Spinal cord (tissue), 10 donors: Measurements from ENCODE around the gene CLEC16A. TPM values are rescaled to one million over a fixed set of nuclear protein-coding genes. Genes with fewer than 3 reads are reported as not detected.

Experiments
- DNase-seq, 6 donors: peaks; one replicate each; pipeline versions ENCODE4 v3.0.0 to v3.0.0-alpha.2; 2013 to 2015; ENCODE audit warnings: low spot score in 6 of 6, low read depth in 4 of 6
- H3K27ac ChIP-seq: one replicate; pipeline ENCODE4 v1.5.1; 2013; ENCODE audit warnings: low read depth, low read length, control low read depth
- H3K27me3 ChIP-seq: one replicate; pipeline ENCODE4 v1.6.1; 2013; ENCODE audit warnings: low read length; ENCODE audit not compliant: control insufficient read depth, insufficient read depth
- H3K36me3 ChIP-seq: one replicate; pipeline ENCODE4 v1.6.1; 2013; ENCODE audit warnings: low read length; ENCODE audit not compliant: control insufficient read depth, insufficient read depth
- H3K4me1 ChIP-seq: one replicate; pipeline ENCODE4 v1.6.1; 2013; ENCODE audit warnings: low read length; ENCODE audit not compliant: control insufficient read depth, insufficient read depth
- H3K4me3 ChIP-seq: one replicate; pipeline ENCODE4 v1.5.1; 2013; ENCODE audit warnings: low read depth, low read length, control low read depth
- H3K9me3 ChIP-seq: one replicate; pipeline ENCODE4 v1.6.1; 2013; ENCODE audit warnings: low read length; ENCODE audit not compliant: control insufficient read depth, insufficient read depth
- WGBS: methylation state at CpG from one replicate; pipeline ENCODE4 v1.1.5; 2013; ENCODE audit warnings: missing lambda C conversion rate; ENCODE audit not compliant: insufficient coverage; 5-methylcytosine and 5-hydroxymethylcytosine counted together
- polyA plus RNA-seq, 2 donors: library from polyadenylated mRNA; unstranded; fragments of 120-200 nt; gene quantifications; one replicate each; pipeline ENCODE4 v1.2.1, GENCODE V29; 2013; ENCODE audit not compliant: insufficient read length in 2 of 2
- total RNA-seq, 2 donors: library from RNA; depleted of rRNA in 1 of 2; stranded (reverse); fragments of 120-200 nt in 1 of 2; fragments of >200 nt in 1 of 2; gene quantifications; one replicate each; pipeline versions ENCODE4 v1.2.3 to v1.2.4, GENCODE V29; 2013 to 2014
- donor health status: healthy.

CLEC16A gene
- total and polyA plus RNA-seq, 4 donors, result 19.5 to 38.4 (median 25.1) TPM

- Histone ChIP-seq H3K4me3 (no peak overlapping the region), H3K27me3 (no peaks in the 10 kb centered on the region), H3K9me3 (no peaks in the 10 kb centered on the region), H3K36me3 (peaks cover 34% of the 10 kb centered on the region), H3K27ac (no peak overlapping the region), H3K4me1 (peaks cover 4% of the 10 kb centered on the region)
- DNase-seq, result peak in 1 of 6 donors; percentile 46
- WGBS, result 39% methylated on average over 7 of the region's 7 CpGs
Measured at GRCh38 chr16:11032922-11033291, 88.5 kb downstream of the CLEC16A start.

DNA sequence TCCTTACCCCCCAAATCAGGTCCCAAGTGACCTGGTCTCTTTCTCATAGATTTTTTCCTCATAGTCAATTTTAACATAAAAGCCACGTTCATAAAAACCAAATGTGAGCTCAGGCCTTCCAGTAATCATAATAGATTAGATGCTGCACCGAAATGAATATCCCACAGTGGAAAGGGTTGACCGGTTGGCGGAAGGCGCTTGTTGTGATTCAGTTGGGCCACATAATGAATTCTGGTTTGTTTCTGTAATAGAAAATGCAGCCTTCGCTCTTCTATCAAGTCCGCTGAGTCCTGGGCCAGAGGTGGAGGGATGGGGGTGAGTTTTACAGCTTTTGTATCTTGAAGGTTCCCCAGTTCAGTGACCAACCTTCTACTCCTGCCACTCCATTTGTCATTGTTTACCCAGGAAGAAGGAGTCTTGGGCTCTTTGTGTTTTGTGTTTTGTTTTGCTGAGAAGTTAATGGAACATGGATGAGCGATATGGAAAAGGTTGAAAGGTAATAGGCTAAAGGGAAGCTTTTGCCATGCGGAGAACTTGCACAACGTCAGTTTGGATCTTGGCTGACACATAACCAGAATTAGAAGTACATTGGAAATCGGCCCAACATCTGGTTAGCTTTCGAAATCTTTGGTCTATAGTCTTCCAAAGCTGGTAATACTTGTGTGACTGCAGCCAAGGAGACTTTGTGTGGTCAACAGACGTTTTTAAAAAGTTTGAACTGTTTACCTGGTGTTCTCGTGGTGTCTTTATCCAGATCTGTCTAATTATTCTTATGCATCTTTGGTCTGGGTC, 89.5 kb downstream of the CLEC16A start:
- H3K27me3 ChIP-seq, result no peaks in the 10 kb centered on the region
- H3K4me1 ChIP-seq, result peaks cover 4% of the 10 kb centered on the region
- no peak overlapping the region for H3K4me3 ChIP-seq
- no peaks in the 10 kb centered on the region for H3K9me3 ChIP-seq
- 96% methylated on average over 9 of the region's 14 CpGs for WGBS
- H3K27ac ChIP-seq, result no peak overlapping the region
- peaks cover 35% of the 10 kb centered on the region for H3K36me3 ChIP-seq
- no peak for DNase-seq

DNA sequence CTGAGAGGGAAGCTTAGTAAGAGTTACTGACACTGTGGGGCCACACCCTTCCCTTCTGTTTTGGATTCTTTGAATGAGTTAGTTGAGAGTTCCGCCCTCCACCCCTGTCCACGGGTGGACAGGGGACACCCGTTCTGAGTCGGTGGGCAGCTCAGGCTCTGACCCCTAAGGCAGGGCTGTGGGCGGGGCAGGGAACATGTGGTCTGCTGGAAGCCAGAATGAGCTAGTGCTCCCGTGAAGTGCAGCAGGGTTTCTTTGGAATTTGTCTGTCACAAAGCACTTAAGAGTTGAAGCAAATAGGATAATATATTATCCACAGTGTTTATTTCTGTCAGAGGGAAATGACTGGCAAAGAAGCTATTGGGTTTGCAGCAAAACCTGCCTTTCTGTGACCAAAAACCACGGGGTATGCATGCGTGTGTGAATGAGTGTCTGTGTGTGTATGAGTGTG, 90.1 kb downstream of the CLEC16A start:
- peaks cover 4% of the 10 kb centered on the region for H3K4me1 ChIP-seq
- DNase-seq, result no peak
- H3K4me3 ChIP-seq, result no peak overlapping the region
- WGBS, result 72% methylated on average over 6 of the region's 8 CpGs
- H3K27me3 ChIP-seq, result no peaks in the 10 kb centered on the region
- peaks cover 37% of the 10 kb centered on the region for H3K36me3 ChIP-seq
- no peak overlapping the region for H3K27ac ChIP-seq
- no peaks in the 10 kb centered on the region for H3K9me3 ChIP-seq

GRCh38 chr16:11035096-11035495, 90.7 kb downstream of the CLEC16A start:
- peaks cover 4% of the 10 kb centered on the region for H3K4me1 ChIP-seq
- H3K4me3 ChIP-seq, result no peak overlapping the region
- WGBS, result no CpG with 5 or more reads among the region's 5 CpGs
- H3K27ac ChIP-seq, result no peak overlapping the region
- DNase-seq, result no peak
- no peaks in the 10 kb centered on the region for H3K9me3 ChIP-seq
- H3K36me3 ChIP-seq, result peaks cover 43% of the 10 kb centered on the region
- no peaks in the 10 kb centered on the region for H3K27me3 ChIP-seq

- peaks cover 50% of the 10 kb centered on the region for H3K36me3 ChIP-seq
- H3K27me3 ChIP-seq, result no peaks in the 10 kb centered on the region
- WGBS, result 84% methylated on average over 5 of the region's 6 CpGs
- DNase-seq, result no peak
- no peak overlapping the region for H3K27ac ChIP-seq
- H3K4me1 ChIP-seq, result peaks cover 4% of the 10 kb centered on the region
- H3K4me3 ChIP-seq, result no peak overlapping the region
- no peaks in the 10 kb centered on the region for H3K9me3 ChIP-seq
Measured at GRCh38 chr16:11036040-11036439, 91.7 kb downstream of the CLEC16A start.

DNA sequence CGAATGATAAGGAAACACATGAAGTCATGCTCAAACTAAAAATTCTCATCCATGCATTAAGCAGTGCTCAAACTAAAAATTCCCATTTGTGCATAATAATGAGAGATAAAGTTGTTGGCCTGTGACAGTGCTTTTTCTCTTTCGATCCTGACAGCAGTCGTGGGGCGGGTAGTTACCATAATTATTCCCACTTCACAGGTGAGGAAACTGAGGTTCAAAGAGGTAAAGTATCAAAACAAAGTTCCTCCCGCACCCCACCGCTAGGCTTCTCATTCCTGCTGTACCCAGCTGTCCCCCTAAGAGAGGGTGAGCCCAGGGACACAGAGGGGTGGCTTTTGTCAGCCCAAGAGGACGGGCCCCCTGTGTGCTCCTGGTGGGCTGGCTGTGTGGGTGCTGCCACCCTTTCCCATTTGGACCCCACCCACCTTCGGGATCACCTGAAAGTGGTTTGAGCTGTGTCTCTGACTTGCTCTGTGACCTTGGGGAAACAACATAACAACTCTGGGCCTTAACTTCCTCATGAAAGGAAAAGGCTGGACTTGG, 92.6 kb downstream of the CLEC16A start:
- Histone ChIP-seq H3K36me3 (peaks cover 53% of the 10 kb centered on the region), H3K27me3 (no peaks in the 10 kb centered on the region), H3K9me3 (no peaks in the 10 kb centered on the region), H3K27ac (no peak overlapping the region), H3K4me1 (peaks cover 4% of the 10 kb centered on the region), H3K4me3 (no peak overlapping the region)
- WGBS, result 94% methylated on average over 2 of the region's 8 CpGs
- DNase-seq, result no peak

GRCh38 chr16:11038305-11038704, 93.9 kb downstream of the CLEC16A start:
- no CpG with 5 or more reads among the region's 4 CpGs for WGBS
- H3K27ac ChIP-seq, result no peak overlapping the region

DNA sequence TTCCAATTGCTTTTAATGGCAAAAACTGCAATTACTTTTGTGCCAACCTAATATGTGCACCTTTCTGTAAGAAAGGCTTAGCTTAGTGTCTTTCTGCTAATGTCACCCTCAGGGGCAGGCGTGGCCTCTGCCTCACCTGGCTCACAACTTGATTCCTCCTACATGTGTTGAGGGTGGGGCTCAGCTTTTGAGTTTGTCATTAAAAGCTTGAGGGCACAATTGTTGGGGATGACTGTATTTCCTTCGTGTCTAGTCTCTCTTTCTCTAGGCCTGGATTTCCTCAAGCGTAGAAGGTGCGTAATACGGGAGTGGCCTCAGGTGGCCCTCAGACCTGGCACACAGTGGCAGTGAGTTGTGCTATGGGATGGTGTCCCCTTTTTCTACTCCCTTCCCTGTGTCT, 94.4 kb downstream of the CLEC16A start:
- Histone ChIP-seq H3K27ac (no peak overlapping the region), H3K27me3 (no peaks in the 10 kb centered on the region), H3K9me3 (no peaks in the 10 kb centered on the region), H3K4me3 (no peak overlapping the region), H3K36me3 (peaks cover 49% of the 10 kb centered on the region), H3K4me1 (no peaks in the 10 kb centered on the region)
- DNase-seq, result no peak
- no CpG with 5 or more reads among the region's 5 CpGs for WGBS

More at GRCh38 chr16:11038305-11038704, 93.9 kb downstream of the CLEC16A start:
- Histone ChIP-seq H3K9me3 (no peaks in the 10 kb centered on the region), H3K27me3 (no peaks in the 10 kb centered on the region), H3K4me1 (peaks cover 2% of the 10 kb centered on the region), H3K4me3 (no peak overlapping the region), H3K36me3 (peaks cover 50% of the 10 kb centered on the region)
- no peak for DNase-seq

- Histone ChIP-seq H3K4me3 (no peak overlapping the region), H3K27me3 (no peaks in the 10 kb centered on the region), H3K36me3 (peaks cover 44% of the 10 kb centered on the region), H3K9me3 (no peaks in the 10 kb centered on the region), H3K27ac (no peak overlapping the region), H3K4me1 (no peaks in the 10 kb centered on the region)
- no peak for DNase-seq
- 96% methylated on average over 8 of the region's 8 CpGs for WGBS
Measured at GRCh38 chr16:11039726-11040125, 95.4 kb downstream of the CLEC16A start.

DNA sequence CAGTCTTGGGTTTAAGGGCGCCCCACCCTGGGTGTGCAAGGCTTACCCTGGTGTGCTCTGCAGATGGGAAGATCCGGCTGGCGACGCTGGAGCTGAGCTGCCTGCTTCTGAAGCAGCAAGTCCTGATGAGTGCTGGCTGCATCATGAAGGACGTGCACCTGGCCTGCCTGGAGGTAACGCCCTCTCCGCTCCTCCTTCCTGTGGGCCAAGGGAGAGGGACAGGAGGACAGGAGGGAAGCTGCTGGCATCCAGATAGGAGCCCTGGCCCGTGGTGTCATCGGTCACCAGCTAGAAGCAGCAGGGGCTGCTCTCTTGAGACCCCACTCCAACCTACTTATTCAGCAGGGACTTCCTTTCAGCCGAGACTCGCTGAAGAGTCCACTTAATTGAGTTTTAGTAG, 97.8 kb downstream of the CLEC16A start:
- 94% methylated on average over 7 of the region's 11 CpGs for WGBS
- no peaks in the 10 kb centered on the region for H3K27me3 ChIP-seq
- no peak overlapping the region for H3K4me3 ChIP-seq
- no peaks in the 10 kb centered on the region for H3K4me1 ChIP-seq
- no peaks in the 10 kb centered on the region for H3K9me3 ChIP-seq
- no peak for DNase-seq
- peaks cover 42% of the 10 kb centered on the region for H3K36me3 ChIP-seq
- no peak overlapping the region for H3K27ac ChIP-seq
